Measurements from ENCODE around the gene STARD5. TPM values are rescaled to one million over a fixed set of nuclear protein-coding genes. Genes with fewer than 3 reads are reported as not detected.

Gene STARD5
- total and polyA plus RNA-seq, 4 donors, result 1.1 to 47.0 (median 35.7) TPM

- Histone ChIP-seq H3K27ac (ENCODE audit: low read depth in 1 of 2, low read length in 2 of 2) (no peak overlapping the region), H3K9me3 (ENCODE audit: control insufficient read depth in 4 of 4, low read length in 3 of 4) (no peaks in the 10 kb centered on the region), H3K4me3 (ENCODE audit: low read depth in 1 of 3, low read length in 3 of 3) (no peak overlapping the region), H3K9ac (ENCODE audit: low read depth in 1 of 2, low read length in 2 of 2) (no peak overlapping the region), H3K36me3 (ENCODE audit: control insufficient read depth in 4 of 4, insufficient read depth in 3 of 4, low read depth in 1 of 4, low read length in 3 of 4) (peaks cover 10 to 59% (median 42%) of the 10 kb centered on the region in 4 donors), H3K4me1 (ENCODE audit: control insufficient read depth in 4 of 4, insufficient read depth in 4 of 4, low read length in 3 of 4) (no peaks in the 10 kb centered on the region), H3K27me3 (ENCODE audit: control insufficient read depth in 4 of 4, insufficient read depth in 4 of 4, low read length in 3 of 4) (no peaks in the 10 kb centered on the region)
- 85% methylated on average over 8 of the region's 8 CpGs for WGBS
- DNase-seq (ENCODE audit: low spot score), result no peak
- TF ChIP-seq GABPA (IDR thresholded peaks at IDR 0.05 in 1 of 2, conservative IDR thresholded peaks at IDR 0.05 in 1 of 2), result no peak
- no peak for TF ChIP-seq REST (IDR thresholded peaks at IDR 0.05)
- no peak for TF ChIP-seq ZBTB33 (IDR thresholded peaks at IDR 0.05)
- TF ChIP-seq HNF4G (IDR thresholded peaks at IDR 0.05), result no peak
- TF ChIP-seq CTCF (IDR thresholded peaks at IDR 0.05; ENCODE audit: low read depth, low read length, missing input control), result no peak
- no peak for TF ChIP-seq SP1 (IDR thresholded peaks at IDR 0.05)
- no peak for TF ChIP-seq MAX (IDR thresholded peaks at IDR 0.05)
- TF ChIP-seq EGR1 (IDR thresholded peaks at IDR 0.05; ENCODE audit: low read depth in 2 of 2), result no peak
- no peak for TF ChIP-seq TAF1 (conservative IDR thresholded peaks at IDR 0.05)
- no peak for TF ChIP-seq HNF4A (conservative IDR thresholded peaks at IDR 0.05)
- no peak for TF ChIP-seq NR2F2 (IDR thresholded peaks at IDR 0.05)
- TF ChIP-seq FOXA1 (IDR thresholded peaks at IDR 0.05), result no peak
- no peak for TF ChIP-seq YY1 (IDR thresholded peaks at IDR 0.05)
Observed at GRCh38 chr15:81309647-81310450, 14.1 kb downstream of the STARD5 start.

- WGBS, result 94% methylated on average over 2 of the region's 2 CpGs
- Histone ChIP-seq H3K4me3 (ENCODE audit: low read depth in 1 of 3, low read length in 3 of 3) (no peak overlapping the region), H3K9ac (ENCODE audit: low read depth in 1 of 2, low read length in 2 of 2) (no peak overlapping the region), H3K27ac (ENCODE audit: low read depth in 1 of 2, low read length in 2 of 2) (no peak overlapping the region), H3K27me3 (ENCODE audit: control insufficient read depth in 4 of 4, insufficient read depth in 4 of 4, low read length in 3 of 4) (no peaks in the 10 kb centered on the region), H3K9me3 (ENCODE audit: control insufficient read depth in 4 of 4, low read length in 3 of 4) (no peaks in the 10 kb centered on the region), H3K4me1 (ENCODE audit: control insufficient read depth in 4 of 4, insufficient read depth in 4 of 4, low read length in 3 of 4) (peaks cover 0 to 8% (median 3%) of the 10 kb centered on the region in 4 donors), H3K36me3 (ENCODE audit: control insufficient read depth in 4 of 4, insufficient read depth in 3 of 4, low read depth in 1 of 4, low read length in 3 of 4) (peaks cover 6 to 48% (median 34%) of the 10 kb centered on the region in 4 donors)
- no peak for DNase-seq (ENCODE audit: low spot score)
- TF ChIP-seq NR2F2 (IDR thresholded peaks at IDR 0.05) (no peak), RAD21 (IDR thresholded peaks at IDR 0.05) (no peak), FOXA2 (IDR thresholded peaks at IDR 0.05) (no peak), TAF1 (conservative IDR thresholded peaks at IDR 0.05) (no peak), FOXA1 (IDR thresholded peaks at IDR 0.05) (no peak), GABPA (IDR thresholded peaks at IDR 0.05 in 1 of 2, conservative IDR thresholded peaks at IDR 0.05 in 1 of 2) (no peak), REST (IDR thresholded peaks at IDR 0.05) (no peak), HNF4G (IDR thresholded peaks at IDR 0.05) (no peak), EGR1 (IDR thresholded peaks at IDR 0.05; ENCODE audit: low read depth in 2 of 2) (no peak), ZBTB33 (IDR thresholded peaks at IDR 0.05) (no peak), MAX (IDR thresholded peaks at IDR 0.05) (no peak), RXRA (IDR thresholded peaks at IDR 0.05) (no peak), SP1 (IDR thresholded peaks at IDR 0.05) (no peak)
Observed at GRCh38 chr15:81308260-81308659, 15.7 kb downstream of the STARD5 start.
